ENCODE results near the gene PRR13. TPM values are rescaled to one million over a fixed set of nuclear protein-coding genes. Genes with fewer than 3 reads are reported as not detected.

PRR13 gene
- total RNA-seq, 1 donor from 2014 or later = 190 TPM

DNA sequence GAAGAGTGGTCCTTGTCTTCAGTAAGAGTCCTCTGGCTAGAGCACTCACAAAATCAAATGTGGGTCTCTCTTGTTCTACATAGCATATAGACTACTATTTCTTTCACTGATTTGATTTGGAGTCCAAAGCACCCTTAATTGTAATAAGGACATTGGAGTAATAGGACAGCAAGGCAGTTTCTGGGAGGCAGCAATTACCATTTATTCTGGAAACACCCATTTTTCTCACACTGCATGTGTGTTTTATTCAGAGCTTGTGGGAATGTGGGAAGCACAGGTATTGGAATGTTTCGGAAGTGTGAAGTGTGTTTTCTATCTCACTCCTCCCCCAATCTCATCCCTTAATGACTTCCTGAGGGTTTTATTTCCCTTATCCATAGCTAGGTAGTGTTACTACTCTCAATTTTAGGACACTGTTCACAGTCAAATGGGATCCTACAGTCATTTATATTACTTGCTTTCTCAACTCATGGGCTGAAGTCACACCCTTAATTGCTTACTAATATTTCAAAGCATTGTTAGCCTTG, 30.6 kb downstream of the PRR13 start:
- no peaks in the 10 kb centered on the region for H3K27me3 Mint-ChIP-seq (ENCODE audit: low read depth, unreplicated experiment)
- Histone ChIP-seq H3K4me1 (ENCODE audit: insufficient read depth, low read length) (peaks cover 3% of the 10 kb centered on the region), H3K27ac (ENCODE audit: low read depth, low read length) (no peak overlapping the region), H3K36me3 (ENCODE audit: insufficient read depth, low read length) (peaks cover 90% of the 10 kb centered on the region), H4K20me1 (ENCODE audit: insufficient read depth, low read length) (peaks cover 95% of the 10 kb centered on the region), H3K79me2 (ENCODE audit: insufficient read depth, low read length) (peaks cover 94% of the 10 kb centered on the region), H3K4me3 (ENCODE audit: insufficient read depth, low read depth, low read length) (no peak overlapping the region), H2AFZ (ENCODE audit: low read depth, low read length) (no peak overlapping the region), H3K9ac (ENCODE audit: low read length) (no peak overlapping the region), H3K4me2 (ENCODE audit: low read length) (no peak overlapping the region), H3K27me3 (ENCODE audit: insufficient read depth, low read length) (no peaks in the 10 kb centered on the region), H3K9me3 (ENCODE audit: insufficient read depth, low read depth, low read length) (no peaks in the 10 kb centered on the region)
- peaks cover 37% of the 10 kb centered on the region for H3K4me1 Mint-ChIP-seq (ENCODE audit: low read depth, unreplicated experiment)
- FAIRE-seq (no peak), DNase-seq (ENCODE audit: low read depth) (no peak)
- H3K9me3 Mint-ChIP-seq (ENCODE audit: unreplicated experiment) = no peaks in the 10 kb centered on the region
- H3K27ac Mint-ChIP-seq (ENCODE audit: unreplicated experiment) = no peak overlapping the region
- peaks cover 34% of the 10 kb centered on the region for H3K36me3 Mint-ChIP-seq (ENCODE audit: low read depth, unreplicated experiment)
- no peak for TF ChIP-seq EZH2 (IDR thresholded peaks at IDR 0.05; ENCODE audit: insufficient read depth, low read length)
- TF ChIP-seq, protein P1, sequence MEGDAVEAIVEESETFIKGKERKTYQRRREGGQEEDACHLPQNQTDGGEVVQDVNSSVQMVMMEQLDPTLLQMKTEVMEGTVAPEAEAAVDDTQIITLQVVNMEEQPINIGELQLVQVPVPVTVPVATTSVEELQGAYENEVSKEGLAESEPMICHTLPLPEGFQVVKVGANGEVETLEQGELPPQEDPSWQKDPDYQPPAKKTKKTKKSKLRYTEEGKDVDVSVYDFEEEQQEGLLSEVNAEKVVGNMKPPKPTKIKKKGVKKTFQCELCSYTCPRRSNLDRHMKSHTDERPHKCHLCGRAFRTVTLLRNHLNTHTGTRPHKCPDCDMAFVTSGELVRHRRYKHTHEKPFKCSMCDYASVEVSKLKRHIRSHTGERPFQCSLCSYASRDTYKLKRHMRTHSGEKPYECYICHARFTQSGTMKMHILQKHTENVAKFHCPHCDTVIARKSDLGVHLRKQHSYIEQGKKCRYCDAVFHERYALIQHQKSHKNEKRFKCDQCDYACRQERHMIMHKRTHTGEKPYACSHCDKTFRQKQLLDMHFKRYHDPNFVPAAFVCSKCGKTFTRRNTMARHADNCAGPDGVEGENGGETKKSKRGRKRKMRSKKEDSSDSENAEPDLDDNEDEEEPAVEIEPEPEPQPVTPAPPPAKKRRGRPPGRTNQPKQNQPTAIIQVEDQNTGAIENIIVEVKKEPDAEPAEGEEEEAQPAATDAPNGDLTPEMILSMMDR (IDR thresholded peaks at IDR 0.05; ENCODE audit: insufficient read depth, low read depth, low read length) = no peak
- no peak overlapping the region for H3K4me3 Mint-ChIP-seq (ENCODE audit: unreplicated experiment)

DNA sequence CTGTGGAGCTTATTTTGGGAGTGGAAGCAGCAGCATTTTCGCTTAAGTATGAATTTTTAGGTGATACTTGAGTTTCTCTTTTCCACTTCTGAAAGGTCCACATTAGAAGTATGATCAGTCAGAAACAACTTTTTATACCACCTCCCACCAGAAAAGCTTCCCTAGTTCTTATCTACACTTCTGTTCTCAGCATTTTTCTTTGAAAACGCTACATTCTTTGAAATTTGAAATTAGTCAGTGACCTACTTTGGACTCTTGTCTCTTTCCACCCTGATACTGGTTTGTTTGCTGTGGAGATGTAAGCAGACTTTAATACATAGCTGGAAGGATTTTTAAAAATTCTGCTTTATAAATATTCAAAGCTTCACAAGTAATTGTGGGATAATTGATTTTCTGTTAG, 32.5 kb downstream of the PRR13 start:
- Histone ChIP-seq H3K9me3 (ENCODE audit: insufficient read depth, low read depth, low read length) (no peaks in the 10 kb centered on the region), H2AFZ (ENCODE audit: low read depth, low read length) (no peak overlapping the region), H3K36me3 (ENCODE audit: insufficient read depth, low read length) (peaks cover 84% of the 10 kb centered on the region), H3K27ac (ENCODE audit: low read depth, low read length) (peak overlapping the region; percentile 4), H3K4me3 (ENCODE audit: insufficient read depth, low read depth, low read length) (no peak overlapping the region), H3K4me2 (ENCODE audit: low read length) (peak overlapping the region; percentile 2), H3K4me1 (ENCODE audit: insufficient read depth, low read length) (peaks cover 3% of the 10 kb centered on the region), H4K20me1 (ENCODE audit: insufficient read depth, low read length) (peaks cover 96% of the 10 kb centered on the region), H3K79me2 (ENCODE audit: insufficient read depth, low read length) (peaks cover 91% of the 10 kb centered on the region), H3K27me3 (ENCODE audit: insufficient read depth, low read length) (no peaks in the 10 kb centered on the region), H3K9ac (ENCODE audit: low read length) (peak overlapping the region; percentile 12)
- no peak for TF ChIP-seq EZH2 (IDR thresholded peaks at IDR 0.05; ENCODE audit: insufficient read depth, low read length)
- TF ChIP-seq, protein P1 (IDR thresholded peaks at IDR 0.05; ENCODE audit: insufficient read depth, low read depth, low read length) = no peak
- H3K9me3 Mint-ChIP-seq (ENCODE audit: unreplicated experiment) = no peaks in the 10 kb centered on the region
- no peak overlapping the region for H3K27ac Mint-ChIP-seq (ENCODE audit: unreplicated experiment)
- peaks cover 28% of the 10 kb centered on the region for H3K36me3 Mint-ChIP-seq (ENCODE audit: low read depth, unreplicated experiment)
- FAIRE-seq (no peak), DNase-seq (ENCODE audit: low read depth) (no peak)
- H3K27me3 Mint-ChIP-seq (ENCODE audit: low read depth, unreplicated experiment) = no peaks in the 10 kb centered on the region
- H3K4me1 Mint-ChIP-seq (ENCODE audit: low read depth, unreplicated experiment) = peaks cover 39% of the 10 kb centered on the region
- no peak overlapping the region for H3K4me3 Mint-ChIP-seq (ENCODE audit: unreplicated experiment)

DNA sequence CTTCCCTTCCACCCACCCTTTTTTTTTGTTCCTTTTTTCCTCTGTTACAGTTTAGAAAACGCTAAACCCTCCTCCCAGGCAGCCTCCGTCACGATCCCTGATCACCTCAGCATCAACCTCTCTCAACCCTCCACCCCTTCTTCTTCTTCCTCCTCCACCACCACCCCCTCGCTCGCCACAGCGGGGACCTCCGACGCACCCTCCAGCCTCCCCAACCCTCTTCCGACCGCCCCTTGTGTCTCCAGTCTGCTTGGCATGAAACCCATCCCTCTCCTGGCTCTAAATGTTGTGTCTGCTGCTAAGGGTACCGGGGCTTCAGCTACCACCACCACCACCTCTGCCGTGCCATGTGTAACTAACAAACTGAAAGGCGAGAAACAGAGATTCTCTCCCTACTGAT, 33.3 kb downstream of the PRR13 start:
- Histone ChIP-seq H3K9ac (ENCODE audit: low read length) (peak overlapping the region; percentile 12), H3K79me2 (ENCODE audit: insufficient read depth, low read length) (peaks cover 86% of the 10 kb centered on the region), H3K4me3 (ENCODE audit: insufficient read depth, low read depth, low read length) (no peak overlapping the region), H2AFZ (ENCODE audit: low read depth, low read length) (no peak overlapping the region), H3K27me3 (ENCODE audit: insufficient read depth, low read length) (no peaks in the 10 kb centered on the region), H3K4me1 (ENCODE audit: insufficient read depth, low read length) (peaks cover 5% of the 10 kb centered on the region), H3K36me3 (ENCODE audit: insufficient read depth, low read length) (peaks cover 83% of the 10 kb centered on the region), H4K20me1 (ENCODE audit: insufficient read depth, low read length) (peaks cover 96% of the 10 kb centered on the region), H3K9me3 (ENCODE audit: insufficient read depth, low read depth, low read length) (no peaks in the 10 kb centered on the region), H3K27ac (ENCODE audit: low read depth, low read length) (peak overlapping the region; percentile 4), H3K4me2 (ENCODE audit: low read length) (no peak overlapping the region)
- Mint-ChIP-seq H3K4me1 (ENCODE audit: low read depth, unreplicated experiment) (peaks cover 43% of the 10 kb centered on the region), H3K27ac (ENCODE audit: unreplicated experiment) (peak overlapping the region; percentile 75), H3K27me3 (ENCODE audit: low read depth, unreplicated experiment) (no peaks in the 10 kb centered on the region), H3K9me3 (ENCODE audit: unreplicated experiment) (no peaks in the 10 kb centered on the region), H3K36me3 (ENCODE audit: low read depth, unreplicated experiment) (peaks cover 30% of the 10 kb centered on the region), H3K4me3 (ENCODE audit: unreplicated experiment) (peak overlapping the region; percentile 70)
- FAIRE-seq (no peak), DNase-seq (ENCODE audit: low read depth) (no peak)
- TF ChIP-seq, protein P1 (IDR thresholded peaks at IDR 0.05; ENCODE audit: insufficient read depth, low read depth, low read length) = no peak
- no peak for TF ChIP-seq EZH2 (IDR thresholded peaks at IDR 0.05; ENCODE audit: insufficient read depth, low read length)

Data from astrocyte (in vitro differentiated cells and primary cell).